HepG2 (cell line): ENCODE data around the gene SHC1. TPM values are rescaled to one million over a fixed set of nuclear protein-coding genes. Genes with fewer than 3 reads are reported as not detected.

ENCODE experiments used
- BCL6 ChIP-seq: IDR thresholded peaks from 2 replicates; pipeline ENCODE4 v1.6.1; 2016; ENCODE audit warnings: missing genetic modification reagents, missing compliant biosample characterization
- BRD4 ChIP-seq: sonication (generic); formaldehyde crosslinking; IDR thresholded peaks from 2 replicates; pipeline ENCODE4 v1.4.0; 2020; ENCODE audit warnings: missing genetic modification reagents
- CCDC6 ChIP-seq: sonication (generic); formaldehyde crosslinking; IDR thresholded peaks from 2 replicates; pipeline ENCODE4 v1.8.1; 2022; ENCODE audit warnings: mild to moderate bottlenecking, missing genetic modification reagents, moderate library complexity
- DPF2 ChIP-seq: sonication (generic); formaldehyde crosslinking; IDR thresholded peaks from 2 replicates; pipeline ENCODE4 v1.4.0; 2020; ENCODE audit warnings: mild to moderate bottlenecking, low read depth, missing genetic modification reagents, borderline replicate concordance
- DR1 ChIP-seq: sonication (generic); formaldehyde crosslinking; IDR thresholded peaks from 2 replicates; pipeline ENCODE4 v1.8.0; 2021; ENCODE audit warnings: mild to moderate bottlenecking, missing genetic modification reagents, inconsistent platforms
- HDAC6 ChIP-seq: fragments of 200-600 bp; sonication (generic); IDR thresholded peaks from 2 replicates; pipeline ENCODE4 v1.7.0; 2017; ENCODE audit warnings: mild to moderate bottlenecking, antibody characterized with exemption, low read length, low read depth
- IRX3 ChIP-seq: sonication (generic); formaldehyde crosslinking; IDR thresholded peaks from 2 replicates; pipeline ENCODE4 v1.8.1; 2023; ENCODE audit warnings: mild to moderate bottlenecking, low read depth, missing genetic modification reagents, borderline replicate concordance
- KDM6A ChIP-seq: IDR thresholded peaks from 2 replicates; pipeline ENCODE4 v1.6.1; 2016; ENCODE audit warnings: low read depth
- MLLT10 ChIP-seq: sonication (generic); formaldehyde crosslinking; IDR thresholded peaks from 2 replicates; pipeline ENCODE4 v1.4.0; 2020; ENCODE audit warnings: missing genetic modification reagents
- PHF20 ChIP-seq: sonication (generic); formaldehyde crosslinking; IDR thresholded peaks from 2 replicates; pipeline ENCODE4 v1.5.0; 2020; ENCODE audit warnings: mild to moderate bottlenecking, missing genetic modification reagents
- PITX1 ChIP-seq: sonication (generic); formaldehyde crosslinking; IDR thresholded peaks from 2 replicates; pipeline ENCODE4 v1.5.1; 2020; ENCODE audit warnings: mild to moderate bottlenecking, missing genetic modification reagents
- RARA ChIP-seq: IDR thresholded peaks from 2 replicates; pipeline ENCODE4 v1.6.1; 2016; ENCODE audit warnings: missing genetic modification reagents, missing compliant biosample characterization
- RCOR2 ChIP-seq: IDR thresholded peaks from 2 replicates; pipeline ENCODE4 v1.6.1; 2016; ENCODE audit warnings: missing biosample characterization, missing genetic modification reagents
- SALL2 ChIP-seq: sonication (generic); formaldehyde crosslinking; IDR thresholded peaks from 2 replicates; pipeline ENCODE4 v1.8.1; 2023; ENCODE audit warnings: mild to moderate bottlenecking, missing genetic modification reagents, inconsistent platforms
- SP5 ChIP-seq: IDR thresholded peaks from 2 replicates; pipeline ENCODE4 v1.6.1; 2016; ENCODE audit warnings: low read depth, borderline replicate concordance
- ZFP36 ChIP-seq: fragments of 150-350 bp; IDR thresholded peaks from 2 replicates; pipeline ENCODE4 v1.6.1; 2018; ENCODE audit warnings: borderline replicate concordance, low read length, low read depth; ENCODE audit not compliant: partially characterized antibody
- ZKSCAN1 ChIP-seq: fragments of 150-350 bp; IDR thresholded peaks from 2 replicates; pipeline ENCODE4 v1.6.1; 2014; ENCODE audit warnings: low read length
- ZNF225 ChIP-seq: sonication (generic); formaldehyde crosslinking; IDR thresholded peaks from 2 replicates; pipeline ENCODE4 v1.4.0; 2020; ENCODE audit warnings: mild to moderate bottlenecking, missing genetic modification reagents
- ZNF343 ChIP-seq: sonication (generic); formaldehyde crosslinking; IDR thresholded peaks from 2 replicates; pipeline ENCODE4 v1.4.0; 2020; ENCODE audit warnings: mild to moderate bottlenecking, missing genetic modification reagents
- ZNF496 ChIP-seq: sonication (generic); formaldehyde crosslinking; IDR thresholded peaks from 2 replicates; pipeline ENCODE4 v1.8.1; 2023; ENCODE audit warnings: mild to moderate bottlenecking, moderate library complexity, missing genetic modification reagents; ENCODE audit not compliant: insufficient replicate concordance
- ZNF773 ChIP-seq: sonication (generic); formaldehyde crosslinking; IDR thresholded peaks from 2 replicates; pipeline ENCODE4 v1.4.0; 2020; ENCODE audit warnings: missing genetic modification reagents, borderline replicate concordance
- ZNF781 ChIP-seq: sonication (generic); formaldehyde crosslinking; IDR thresholded peaks from 2 replicates; pipeline ENCODE4 v1.5.1; 2020; ENCODE audit warnings: borderline replicate concordance, mild to moderate bottlenecking, missing genetic modification reagents; ENCODE audit errors: not compliant biosample characterization
- polyA plus RNA-seq, 8 experiments: library from polyadenylated mRNA; depleted of rRNA in 3 of 8; stranded (reverse) in 7 of 8; unstranded in 1 of 8; fragments of >200 nt; fragmentation: Illumina TruSeq in 4 of 8; extraction: Trizol in 4 of 8; gene quantifications; 2 replicates each; pipeline versions ENCODE4 v1.2.1 to v1.2.3, GENCODE V29; 2011 to 2016; ENCODE audit warnings: low read depth in 4 of 8, missing spikeins in 1 of 8, mixed read lengths in 1 of 8; ENCODE audit not compliant: insufficient read depth in 1 of 8
- total RNA-seq, 5 experiments: library from RNA; depleted of rRNA; stranded (reverse); fragments of >200 nt; fragmentation: Illumina TruSeq; extraction: Trizol; gene quantifications; 2 replicates each; pipeline ENCODE4 v1.2.3, GENCODE V29; 2016; ENCODE audit warnings: low read depth in 1 of 5
- TF ChIP-seq, protein P1 (sequence below): fragments of 450-650 bp; IDR thresholded peaks from 2 replicates; pipeline ENCODE4 v1.6.1; 2016
- TF ChIP-seq, protein P2 (sequence below): sonication (generic); formaldehyde crosslinking; IDR thresholded peaks from 2 replicates; pipeline ENCODE4 v1.8.0; 2022; ENCODE audit warnings: low read depth, missing genetic modification reagents
- TF ChIP-seq, protein P3 (sequence below): sonication (generic); formaldehyde crosslinking; IDR thresholded peaks from 2 replicates; pipeline ENCODE4 v1.8.1; 2023; ENCODE audit warnings: mild to moderate bottlenecking, missing genetic modification reagents
- TF ChIP-seq, protein P4 (sequence below): sonication (generic); formaldehyde crosslinking; IDR thresholded peaks from 2 replicates; pipeline ENCODE4 v1.5.1; 2020; ENCODE audit warnings: missing genetic modification reagents, mild to moderate bottlenecking, borderline replicate concordance

SHC1 gene
- total and polyA plus RNA-seq, 2 of the 13 experiments (the other 11 are each of a cell fraction or from before 2014, with no cell fraction given): 52.0 to 137 TPM

DNA sequence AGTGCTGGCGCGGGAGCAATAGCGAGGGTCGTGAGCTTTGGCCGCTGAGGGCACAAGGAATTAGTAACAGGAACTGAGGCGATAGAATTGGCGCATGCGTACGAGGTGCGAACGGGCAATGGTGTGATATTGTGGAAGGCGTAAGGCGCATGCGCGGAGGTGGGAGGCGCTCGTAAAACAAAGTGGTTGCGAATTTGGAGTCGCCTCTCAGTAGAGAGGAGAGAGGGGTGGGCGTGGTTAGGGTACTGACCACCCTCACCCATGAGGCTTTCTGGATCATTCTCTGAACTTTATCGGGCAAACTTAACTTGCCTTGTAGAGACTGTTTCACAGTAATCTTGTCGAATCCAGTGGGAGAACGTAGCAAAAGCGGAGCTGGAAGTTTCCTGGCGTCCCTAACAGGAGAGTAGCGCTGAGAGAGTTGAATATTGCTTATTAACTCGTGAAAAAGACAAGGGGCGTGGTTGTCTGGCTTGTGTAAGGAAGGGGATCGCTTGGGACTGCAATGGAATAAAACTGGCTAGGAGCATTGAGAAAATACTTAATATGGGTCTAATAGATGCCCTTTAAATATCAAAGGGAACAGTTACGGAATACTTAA lies 4.4 kb upstream of the SHC1 start (continued):
- TF ChIP-seq ZNF225 (CRISPR knock-in tag): no peak
- peak; percentile 51 for TF ChIP-seq ZNF781
- 0 out of 2 replicates have a peak, but pooled peaks have one; percentile 9 for TF ChIP-seq IRX3 (CRISPR knock-in tag)
- TF ChIP-seq, protein P1, sequence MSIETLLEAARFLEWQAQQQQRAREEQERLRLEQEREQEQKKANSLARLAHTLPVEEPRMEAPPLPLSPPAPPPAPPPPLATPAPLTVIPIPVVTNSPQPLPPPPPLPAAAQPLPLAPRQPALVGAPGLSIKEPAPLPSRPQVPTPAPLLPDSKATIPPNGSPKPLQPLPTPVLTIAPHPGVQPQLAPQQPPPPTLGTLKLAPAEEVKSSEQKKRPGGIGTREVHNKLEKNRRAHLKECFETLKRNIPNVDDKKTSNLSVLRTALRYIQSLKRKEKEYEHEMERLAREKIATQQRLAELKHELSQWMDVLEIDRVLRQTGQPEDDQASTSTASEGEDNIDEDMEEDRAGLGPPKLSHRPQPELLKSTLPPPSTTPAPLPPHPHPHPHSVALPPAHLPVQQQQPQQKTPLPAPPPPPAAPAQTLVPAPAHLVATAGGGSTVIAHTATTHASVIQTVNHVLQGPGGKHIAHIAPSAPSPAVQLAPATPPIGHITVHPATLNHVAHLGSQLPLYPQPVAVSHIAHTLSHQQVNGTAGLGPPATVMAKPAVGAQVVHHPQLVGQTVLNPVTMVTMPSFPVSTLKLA: peak; percentile 50
- TF ChIP-seq, protein P2, sequence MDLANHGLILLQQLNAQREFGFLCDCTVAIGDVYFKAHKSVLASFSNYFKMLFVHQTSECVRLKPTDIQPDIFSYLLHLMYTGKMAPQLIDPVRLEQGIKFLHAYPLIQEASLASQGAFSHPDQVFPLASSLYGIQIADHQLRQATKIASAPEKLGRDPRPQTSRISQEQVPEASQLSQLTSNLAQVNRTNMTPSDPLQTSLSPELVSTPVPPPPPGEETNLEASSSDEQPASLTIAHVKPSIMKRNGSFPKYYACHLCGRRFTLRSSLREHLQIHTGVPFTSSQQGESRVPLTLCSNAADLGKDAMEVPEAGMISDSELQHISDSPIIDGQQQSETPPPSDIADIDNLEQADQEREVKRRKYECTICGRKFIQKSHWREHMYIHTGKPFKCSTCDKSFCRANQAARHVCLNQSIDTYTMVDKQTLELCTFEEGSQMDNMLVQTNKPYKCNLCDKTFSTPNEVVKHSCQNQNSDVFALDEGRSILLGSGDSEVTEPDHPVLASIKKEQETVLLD (CRISPR knock-in tag): no peak
- no peak for TF ChIP-seq SALL2
- TF ChIP-seq, protein P3, sequence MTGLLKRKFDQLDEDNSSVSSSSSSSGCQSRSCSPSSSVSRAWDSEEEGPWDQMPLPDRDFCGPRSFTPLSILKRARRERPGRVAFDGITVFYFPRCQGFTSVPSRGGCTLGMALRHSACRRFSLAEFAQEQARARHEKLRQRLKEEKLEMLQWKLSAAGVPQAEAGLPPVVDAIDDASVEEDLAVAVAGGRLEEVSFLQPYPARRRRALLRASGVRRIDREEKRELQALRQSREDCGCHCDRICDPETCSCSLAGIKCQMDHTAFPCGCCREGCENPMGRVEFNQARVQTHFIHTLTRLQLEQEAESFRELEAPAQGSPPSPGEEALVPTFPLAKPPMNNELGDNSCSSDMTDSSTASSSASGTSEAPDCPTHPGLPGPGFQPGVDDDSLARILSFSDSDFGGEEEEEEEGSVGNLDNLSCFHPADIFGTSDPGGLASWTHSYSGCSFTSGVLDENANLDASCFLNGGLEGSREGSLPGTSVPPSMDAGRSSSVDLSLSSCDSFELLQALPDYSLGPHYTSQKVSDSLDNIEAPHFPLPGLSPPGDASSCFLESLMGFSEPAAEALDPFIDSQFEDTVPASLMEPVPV: peak; percentile 13
- TF ChIP-seq PITX1: peak; percentile 44
- no peak for TF ChIP-seq MLLT10 (CRISPR knock-in tag)
- no peak for TF ChIP-seq SP5
- TF ChIP-seq DPF2 (CRISPR knock-in tag): no peak
- TF ChIP-seq, protein P4, sequence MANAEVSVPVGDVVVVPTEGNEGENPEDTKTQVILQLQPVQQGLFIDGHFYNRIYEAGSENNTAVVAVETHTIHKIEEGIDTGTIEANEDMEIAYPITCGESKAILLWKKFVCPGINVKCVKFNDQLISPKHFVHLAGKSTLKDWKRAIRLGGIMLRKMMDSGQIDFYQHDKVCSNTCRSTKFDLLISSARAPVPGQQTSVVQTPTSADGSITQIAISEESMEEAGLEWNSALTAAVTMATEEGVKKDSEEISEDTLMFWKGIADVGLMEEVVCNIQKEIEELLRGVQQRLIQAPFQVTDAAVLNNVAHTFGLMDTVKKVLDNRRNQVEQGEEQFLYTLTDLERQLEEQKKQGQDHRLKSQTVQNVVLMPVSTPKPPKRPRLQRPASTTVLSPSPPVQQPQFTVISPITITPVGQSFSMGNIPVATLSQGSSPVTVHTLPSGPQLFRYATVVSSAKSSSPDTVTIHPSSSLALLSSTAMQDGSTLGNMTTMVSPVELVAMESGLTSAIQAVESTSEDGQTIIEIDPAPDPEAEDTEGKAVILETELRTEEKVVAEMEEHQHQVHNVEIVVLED: no peak
- TF ChIP-seq BRD4 (CRISPR knock-in tag): no peak
- no peak for TF ChIP-seq ZNF496 (CRISPR knock-in tag)
- TF ChIP-seq BCL6: 0 out of 2 replicates have a peak, but pooled peaks have one; percentile 29
- TF ChIP-seq PHF20 (CRISPR knock-in tag): no peak
- TF ChIP-seq KDM6A (CRISPR knock-in tag): no peak
- peak; percentile 4; the same call in 1 of the 2 replicates for TF ChIP-seq RARA
- no peak for TF ChIP-seq ZNF773 (CRISPR knock-in tag)
- no peak for TF ChIP-seq HDAC6
- no peak for TF ChIP-seq RCOR2
- 0 out of 2 replicates have a peak, but pooled peaks have one; percentile 12 for TF ChIP-seq CCDC6 (CRISPR knock-in tag)
- no peak; the same call in 1 of the 2 replicates for TF ChIP-seq DR1 (CRISPR knock-in tag)
- no peak for TF ChIP-seq ZKSCAN1
- TF ChIP-seq ZNF343 (CRISPR knock-in tag): 0 out of 2 replicates have a peak, but pooled peaks have one; percentile 13
- TF ChIP-seq ZFP36: no peak
